ENCODE data around the gene ALDH1B1. TPM values are rescaled to one million over a fixed set of nuclear protein-coding genes. Genes with fewer than 3 reads are reported as not detected.
A peak's percentile ranks its signal among the peaks of the same experiment; 100 is the strongest.

Gene ALDH1B1
- total RNA-seq, 1 experiment from 2014 or later = 10.4 TPM

GRCh38 chr9:38356851-38357250 lies 35.7 kb upstream of the ALDH1B1 start:
- DNase-seq (ENCODE audit: low read depth in 1 of 2, low spot score in 2 of 2) = no peak
- Histone ChIP-seq H3K27me3 (replicated peaks) (no peaks in the 10 kb centered on the region), H3K4me1 (replicated peaks) (no peaks in the 10 kb centered on the region), H3K9me3 (replicated peaks) (no peaks in the 10 kb centered on the region), H3K27ac (no peak overlapping the region), H3K4me3 (no peak overlapping the region), H3K36me3 (no peaks in the 10 kb centered on the region)

DNA sequence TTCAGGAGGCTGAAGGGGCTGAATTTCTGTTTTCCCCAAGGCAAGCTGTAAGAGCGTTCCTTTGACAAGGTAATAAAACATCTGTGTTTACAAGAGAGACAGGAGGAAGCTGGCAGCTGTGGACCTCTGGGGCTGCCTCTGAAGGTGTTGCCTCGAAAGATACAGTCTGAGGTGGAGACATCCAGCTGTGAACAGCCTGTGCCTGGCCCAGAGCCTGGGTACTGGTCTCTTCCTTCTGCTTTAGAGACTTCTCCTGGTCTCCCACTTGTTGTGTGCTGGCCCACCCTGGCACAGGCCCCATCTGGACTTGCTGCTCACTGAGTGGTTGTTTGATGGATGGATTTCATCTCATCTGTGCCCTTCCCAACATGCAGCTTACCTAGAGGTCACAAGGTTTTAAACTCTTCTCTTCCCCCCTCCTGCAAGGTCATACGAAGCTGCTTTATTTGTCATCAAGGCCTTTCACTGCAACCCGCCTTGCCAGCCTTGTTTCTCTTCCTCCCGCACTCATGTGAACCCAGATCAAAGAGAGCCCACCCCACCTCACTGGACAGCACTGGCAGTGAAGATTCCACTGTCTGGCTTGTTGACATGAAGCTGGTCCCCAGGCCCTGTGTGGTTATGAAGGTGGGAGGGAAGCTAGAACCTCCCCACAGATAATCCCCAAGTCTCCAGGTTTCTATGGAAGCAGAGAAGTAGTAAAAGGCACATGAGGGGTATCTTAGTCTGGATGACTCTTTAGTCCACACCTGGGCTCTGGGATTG lies 35.0 kb upstream of the ALDH1B1 start:
- Histone ChIP-seq H3K4me1 (replicated peaks) (no peaks in the 10 kb centered on the region), H3K27ac (no peak overlapping the region), H3K27me3 (replicated peaks) (no peaks in the 10 kb centered on the region), H3K4me3 (no peak overlapping the region), H3K9me3 (replicated peaks) (no peaks in the 10 kb centered on the region), H3K36me3 (no peaks in the 10 kb centered on the region)
- no peak for DNase-seq (ENCODE audit: low read depth in 1 of 2, low spot score in 2 of 2)

DNA sequence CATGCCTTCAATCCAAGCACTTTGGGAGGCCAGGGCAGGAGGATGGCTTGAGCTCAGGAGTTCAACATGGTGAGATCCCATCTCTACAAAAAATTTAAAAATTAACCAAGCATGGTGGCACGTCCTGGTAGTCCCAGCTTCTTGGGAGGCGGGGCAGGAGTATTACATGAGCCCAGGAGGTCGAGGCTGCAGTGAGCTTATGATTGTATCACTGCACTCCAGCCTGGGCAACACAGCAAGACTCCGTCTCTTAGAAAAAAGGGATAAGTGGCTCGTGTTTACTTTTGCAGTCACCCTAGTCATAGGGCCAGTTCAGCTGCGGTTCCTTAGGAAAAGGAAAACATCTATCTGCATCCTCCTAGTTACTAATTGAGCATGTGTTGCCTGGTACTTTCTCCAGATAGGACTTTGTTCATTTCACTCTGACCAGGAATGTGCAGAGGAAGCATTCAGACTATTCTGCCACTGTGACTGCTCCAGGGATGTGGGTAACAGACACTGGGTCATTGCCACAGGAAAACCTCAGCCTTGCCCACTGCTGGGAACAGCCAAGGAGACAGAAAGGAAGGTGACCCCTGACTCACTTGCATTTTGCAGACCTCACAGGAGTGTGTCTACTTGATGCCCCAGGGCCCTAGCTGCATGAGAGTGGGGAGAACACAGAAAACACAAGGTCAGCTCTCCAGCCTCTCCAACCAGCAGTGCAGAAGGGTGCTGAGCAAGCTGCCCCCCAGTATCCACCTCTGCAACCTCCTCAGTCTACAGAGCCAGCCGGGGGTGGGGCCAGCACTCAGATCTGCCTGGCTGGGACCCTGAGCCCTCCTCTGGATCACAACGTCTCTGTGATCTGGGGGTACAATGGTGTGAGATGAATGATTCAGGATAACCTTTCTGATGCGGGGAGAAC lies 33.9 kb upstream of the ALDH1B1 start:
- Histone ChIP-seq H3K9me3 (replicated peaks) (no peaks in the 10 kb centered on the region), H3K27ac (no peak overlapping the region), H3K4me3 (no peak overlapping the region), H3K36me3 (no peaks in the 10 kb centered on the region), H3K4me1 (replicated peaks) (no peaks in the 10 kb centered on the region), H3K27me3 (replicated peaks) (no peaks in the 10 kb centered on the region)
- DNase-seq (ENCODE audit: low read depth in 1 of 2, low spot score in 2 of 2) = no peak

DNA sequence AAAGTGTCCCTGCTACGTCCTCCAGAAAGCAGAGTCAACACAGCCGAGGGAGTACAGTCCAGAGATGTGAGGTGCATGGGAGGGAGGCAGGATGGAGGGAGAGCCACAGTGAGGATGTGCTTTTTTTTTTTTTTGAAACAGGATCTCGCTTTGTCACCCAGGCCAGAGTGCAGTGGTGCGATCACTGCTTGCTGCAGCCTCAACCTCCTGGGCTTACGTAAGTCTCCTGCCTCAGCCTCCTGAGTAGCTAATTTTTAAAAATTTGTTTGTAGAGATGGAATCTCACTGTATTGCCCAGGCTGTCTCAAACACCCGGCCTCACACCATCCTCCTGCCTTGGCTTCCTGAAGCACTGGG lies 33.2 kb upstream of the ALDH1B1 start:
- no peaks in the 10 kb centered on the region for H3K27me3 ChIP-seq (replicated peaks)
- H3K36me3 ChIP-seq = no peaks in the 10 kb centered on the region
- H3K4me3 ChIP-seq = no peak overlapping the region
- DNase-seq (ENCODE audit: low read depth in 1 of 2, low spot score in 2 of 2) = no peak
- no peaks in the 10 kb centered on the region for H3K4me1 ChIP-seq (replicated peaks)
- H3K9me3 ChIP-seq (replicated peaks) = no peaks in the 10 kb centered on the region
- H3K27ac ChIP-seq = no peak overlapping the region

DNA sequence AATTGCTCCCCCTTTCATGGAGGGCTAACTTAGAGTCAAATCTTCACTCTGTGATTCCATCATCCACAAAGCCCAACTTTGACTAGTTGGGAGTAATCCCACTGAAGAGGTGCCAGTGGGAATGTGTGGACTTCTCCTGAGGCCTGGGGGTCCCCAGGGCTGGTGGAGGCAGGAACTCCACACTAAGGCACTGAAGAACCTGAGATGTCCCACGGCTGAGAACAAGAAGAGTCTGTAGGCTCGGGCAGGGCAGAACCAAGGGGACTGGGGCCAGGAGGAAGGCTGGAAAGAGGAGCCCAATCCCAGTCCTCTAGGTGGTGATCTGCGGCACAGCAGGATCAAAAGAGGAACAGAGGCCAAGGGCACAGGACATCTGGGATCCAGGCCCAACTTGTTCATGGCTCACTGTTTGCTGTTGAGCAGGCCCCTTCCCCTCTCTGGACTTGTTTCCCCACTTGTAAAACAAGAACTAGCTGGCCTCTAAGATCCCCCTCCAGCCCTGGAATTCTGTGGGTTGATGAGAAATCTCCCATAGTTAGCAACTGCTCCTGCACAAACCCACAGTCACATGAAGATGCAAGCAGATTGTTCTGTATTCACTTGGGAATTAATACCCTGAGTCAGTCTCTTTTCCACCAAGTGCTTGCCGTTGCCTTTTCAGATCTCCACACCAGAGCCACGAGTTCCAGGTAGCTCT lies 32.7 kb upstream of the ALDH1B1 start:
- no peak for DNase-seq (ENCODE audit: low read depth in 1 of 2, low spot score in 2 of 2)
- Histone ChIP-seq H3K4me1 (replicated peaks) (no peaks in the 10 kb centered on the region), H3K4me3 (no peak overlapping the region), H3K27ac (no peak overlapping the region), H3K36me3 (no peaks in the 10 kb centered on the region), H3K9me3 (replicated peaks) (no peaks in the 10 kb centered on the region), H3K27me3 (replicated peaks) (no peaks in the 10 kb centered on the region)

DNA sequence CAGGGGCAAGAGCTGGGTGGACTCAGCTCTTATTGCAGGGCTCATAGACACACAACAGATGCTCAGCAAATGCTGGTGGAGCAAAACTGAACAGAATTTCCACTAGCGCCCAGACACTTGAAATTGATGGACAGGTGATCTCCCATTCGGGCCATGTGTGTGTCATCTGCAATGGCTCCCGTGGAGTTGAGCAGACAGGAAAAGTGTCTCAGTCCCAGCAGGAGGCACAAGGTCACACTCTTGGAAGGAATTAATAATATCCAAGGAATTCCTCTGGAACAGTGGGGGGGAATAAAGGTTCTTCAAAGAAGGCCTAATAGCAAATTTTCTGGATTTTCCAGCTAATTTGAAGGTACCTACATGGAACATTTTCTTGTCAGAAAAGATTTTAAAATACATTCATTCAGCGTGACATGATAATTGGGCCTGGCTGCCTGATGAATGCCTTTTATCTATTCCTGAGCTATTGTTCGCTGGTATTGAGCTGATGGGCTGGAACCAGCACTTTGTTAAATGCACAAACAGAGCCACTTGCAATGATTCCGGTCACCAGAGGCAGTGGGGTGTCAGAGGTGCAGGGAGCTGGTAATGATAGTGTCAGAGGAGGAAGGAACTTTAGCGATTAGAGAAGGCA lies 31.5 kb upstream of the ALDH1B1 start:
- DNase-seq (ENCODE audit: low read depth in 1 of 2, low spot score in 2 of 2) = no peak
- no peak overlapping the region for H3K27ac ChIP-seq
- no peaks in the 10 kb centered on the region for H3K4me1 ChIP-seq (replicated peaks)
- H3K4me3 ChIP-seq = no peak overlapping the region
- no peaks in the 10 kb centered on the region for H3K9me3 ChIP-seq (replicated peaks)
- H3K27me3 ChIP-seq (replicated peaks) = no peaks in the 10 kb centered on the region
- H3K36me3 ChIP-seq = no peaks in the 10 kb centered on the region

GRCh38 chr9:38361473-38361850 lies 31.0 kb upstream of the ALDH1B1 start:
- no peak overlapping the region for H3K27ac ChIP-seq
- H3K9me3 ChIP-seq (replicated peaks) = no peaks in the 10 kb centered on the region
- no peaks in the 10 kb centered on the region for H3K36me3 ChIP-seq
- no peak for DNase-seq (ENCODE audit: low read depth in 1 of 2, low spot score in 2 of 2)
- no peaks in the 10 kb centered on the region for H3K4me1 ChIP-seq (replicated peaks)
- no peak overlapping the region for H3K4me3 ChIP-seq
- H3K27me3 ChIP-seq (replicated peaks) = no peaks in the 10 kb centered on the region

DNA sequence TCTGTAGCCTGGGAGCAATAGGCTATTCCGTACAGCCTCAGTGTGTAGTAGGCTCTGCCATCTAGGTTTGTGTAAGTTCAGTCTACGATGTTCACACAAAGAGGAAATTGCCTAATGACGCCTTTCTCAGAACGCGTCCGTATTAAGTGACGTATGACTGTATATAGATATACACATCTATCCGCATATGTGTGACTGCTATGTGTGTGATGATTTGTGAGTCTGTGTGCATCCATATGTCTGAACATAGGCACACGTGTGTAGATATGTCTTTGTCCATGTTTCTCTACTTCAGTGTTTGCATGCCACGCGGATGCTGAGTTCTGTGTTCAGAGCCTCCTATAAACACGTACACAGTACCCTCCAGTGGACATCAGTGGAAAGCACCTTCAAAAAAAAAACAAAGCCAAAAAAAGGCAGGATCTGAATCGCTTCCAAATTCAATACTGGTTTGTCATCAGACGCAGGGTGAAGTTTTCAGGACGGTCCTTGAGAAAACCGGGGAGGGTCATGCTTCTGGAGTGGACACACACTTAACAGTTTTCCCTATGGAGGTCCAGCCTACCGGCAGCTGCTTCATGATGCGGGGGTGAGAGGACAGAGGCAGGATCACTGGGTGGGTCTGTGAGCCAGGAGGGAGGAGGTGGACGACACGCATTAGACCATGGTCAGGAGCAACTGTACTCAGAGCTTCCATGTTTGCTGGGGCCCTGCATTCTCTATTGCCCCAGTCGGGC lies 29.5 kb upstream of the ALDH1B1 start:
- Histone ChIP-seq H3K4me1 (replicated peaks) (no peaks in the 10 kb centered on the region), H3K9me3 (replicated peaks) (no peaks in the 10 kb centered on the region), H3K4me3 (no peak overlapping the region), H3K27ac (no peak overlapping the region), H3K36me3 (no peaks in the 10 kb centered on the region), H3K27me3 (replicated peaks) (no peaks in the 10 kb centered on the region)
- DNase-seq (ENCODE audit: low read depth in 1 of 2, low spot score in 2 of 2) = peak; percentile 34 to 47

- Histone ChIP-seq H3K4me3 (no peak overlapping the region), H3K36me3 (no peaks in the 10 kb centered on the region), H3K27ac (no peak overlapping the region)
These were observed 28.9 kb upstream of the ALDH1B1 start for GRCh38 chr9:38363589-38363925.

DNA sequence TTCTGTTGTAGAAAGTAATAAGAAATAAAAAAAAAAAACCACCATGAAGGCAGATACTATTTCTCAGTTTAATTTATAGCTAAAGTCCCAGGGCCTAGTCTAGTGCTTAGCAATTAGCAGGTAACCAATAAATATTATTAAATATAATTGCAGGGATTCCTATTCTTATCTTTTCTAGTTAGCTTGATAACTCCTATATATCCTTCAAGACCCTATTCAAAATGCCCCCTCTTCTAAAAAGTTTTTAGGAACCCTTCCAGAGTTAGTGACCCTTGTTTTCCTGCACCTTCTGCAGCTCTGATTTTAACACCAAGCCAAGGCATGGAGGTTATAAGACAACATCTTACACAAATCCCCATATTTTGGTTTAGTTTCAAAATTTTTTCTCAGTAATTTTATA lies 24.6 kb upstream of the ALDH1B1 start:
- Histone ChIP-seq H3K4me3 (no peak overlapping the region), H3K4me1 (replicated peaks) (no peaks in the 10 kb centered on the region), H3K27ac (no peak overlapping the region), H3K36me3 (no peaks in the 10 kb centered on the region), H3K27me3 (replicated peaks) (no peaks in the 10 kb centered on the region), H3K9me3 (replicated peaks) (no peaks in the 10 kb centered on the region)
- DNase-seq (ENCODE audit: low read depth in 1 of 2, low spot score in 2 of 2) = no peak

More at GRCh38 chr9:38363589-38363925, 28.9 kb upstream of the ALDH1B1 start:
- Histone ChIP-seq H3K4me1 (replicated peaks) (no peaks in the 10 kb centered on the region), H3K27me3 (replicated peaks) (no peaks in the 10 kb centered on the region), H3K9me3 (replicated peaks) (no peaks in the 10 kb centered on the region)
- DNase-seq (ENCODE audit: low read depth in 1 of 2, low spot score in 2 of 2) = no peak

GRCh38 chr9:38368731-38369130 lies 23.8 kb upstream of the ALDH1B1 start:
- H3K4me3 ChIP-seq = no peak overlapping the region
- no peak overlapping the region for H3K27ac ChIP-seq
- no peaks in the 10 kb centered on the region for H3K27me3 ChIP-seq (replicated peaks)
- no peaks in the 10 kb centered on the region for H3K36me3 ChIP-seq
- H3K9me3 ChIP-seq (replicated peaks) = no peaks in the 10 kb centered on the region
- no peaks in the 10 kb centered on the region for H3K4me1 ChIP-seq (replicated peaks)
- no peak for DNase-seq (ENCODE audit: low read depth in 1 of 2, low spot score in 2 of 2)

- no peak for DNase-seq (ENCODE audit: low read depth in 1 of 2, low spot score in 2 of 2)
- H3K4me1 ChIP-seq (replicated peaks) = no peaks in the 10 kb centered on the region
- no peaks in the 10 kb centered on the region for H3K27me3 ChIP-seq (replicated peaks)
- no peak overlapping the region for H3K4me3 ChIP-seq
- H3K9me3 ChIP-seq (replicated peaks) = no peaks in the 10 kb centered on the region
- H3K36me3 ChIP-seq = no peaks in the 10 kb centered on the region
- H3K27ac ChIP-seq = no peak overlapping the region
These were observed 22.3 kb upstream of the ALDH1B1 start for GRCh38 chr9:38370176-38370575.

DNA sequence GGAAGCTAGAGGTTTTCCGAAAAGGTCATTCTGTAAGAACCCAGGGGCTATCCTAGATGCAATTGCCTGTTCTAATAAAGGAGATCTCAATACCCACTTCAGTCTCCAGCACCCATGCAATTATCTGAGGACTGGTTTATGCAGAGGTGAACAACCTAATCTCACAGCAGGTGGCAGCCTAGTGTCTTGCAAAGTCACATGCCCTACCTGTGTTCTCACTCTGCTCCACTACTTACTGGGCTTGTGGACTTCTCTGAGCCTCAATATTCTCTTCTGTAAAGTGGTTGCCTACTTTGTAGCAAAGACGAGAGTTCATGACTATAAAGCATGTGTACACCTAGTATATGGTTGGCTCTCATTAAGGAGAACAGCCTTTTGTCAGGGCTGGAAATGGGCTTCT lies 21.0 kb upstream of the ALDH1B1 start:
- H3K36me3 ChIP-seq = no peaks in the 10 kb centered on the region
- no peaks in the 10 kb centered on the region for H3K4me1 ChIP-seq (replicated peaks)
- no peaks in the 10 kb centered on the region for H3K9me3 ChIP-seq (replicated peaks)
- DNase-seq (ENCODE audit: low read depth in 1 of 2, low spot score in 2 of 2) = no peak
- H3K27ac ChIP-seq = no peak overlapping the region
- H3K27me3 ChIP-seq (replicated peaks) = no peaks in the 10 kb centered on the region
- no peak overlapping the region for H3K4me3 ChIP-seq
